GM18498 (cell line): Measurements from ENCODE around the gene BBLN.
A peak's percentile ranks its signal among the peaks of the same experiment; 100 is the strongest.
"Not testable (repeated sequence)": the region's sequence is repeated elsewhere in the genome, so short reads cannot be mapped to it uniquely, and the experiment has no call there.

Source experiments
- ATAC-seq: cut with Tn5 transposase; IDR thresholded peaks from one replicate; pipeline ENCODE4 v1.9.1; 2021; ENCODE audit warnings: mild to moderate bottlenecking, moderate library complexity; ENCODE audit not compliant: unreplicated experiment

BBLN gene

DNA sequence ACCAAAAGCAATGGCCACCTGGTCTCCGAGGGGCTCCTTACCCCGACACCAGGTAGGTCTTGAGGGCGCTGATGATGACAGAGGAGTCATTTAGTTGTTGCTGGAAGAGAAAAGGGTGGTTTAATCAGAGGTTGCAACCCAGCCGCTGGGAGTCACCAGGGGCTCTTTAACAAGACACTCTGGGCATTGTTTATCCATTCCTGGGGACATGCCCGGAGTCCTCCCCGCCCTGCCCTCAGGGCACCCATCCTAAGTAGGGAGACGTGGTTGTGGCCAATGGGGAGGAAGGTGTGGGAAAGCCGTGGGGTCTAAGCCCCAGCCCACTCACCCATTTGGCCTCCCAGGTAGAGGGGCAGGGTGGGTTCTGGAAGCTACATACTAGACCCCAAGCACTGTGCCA lies 35.6 kb upstream of the BBLN start:
- ATAC-seq = no peak

DNA sequence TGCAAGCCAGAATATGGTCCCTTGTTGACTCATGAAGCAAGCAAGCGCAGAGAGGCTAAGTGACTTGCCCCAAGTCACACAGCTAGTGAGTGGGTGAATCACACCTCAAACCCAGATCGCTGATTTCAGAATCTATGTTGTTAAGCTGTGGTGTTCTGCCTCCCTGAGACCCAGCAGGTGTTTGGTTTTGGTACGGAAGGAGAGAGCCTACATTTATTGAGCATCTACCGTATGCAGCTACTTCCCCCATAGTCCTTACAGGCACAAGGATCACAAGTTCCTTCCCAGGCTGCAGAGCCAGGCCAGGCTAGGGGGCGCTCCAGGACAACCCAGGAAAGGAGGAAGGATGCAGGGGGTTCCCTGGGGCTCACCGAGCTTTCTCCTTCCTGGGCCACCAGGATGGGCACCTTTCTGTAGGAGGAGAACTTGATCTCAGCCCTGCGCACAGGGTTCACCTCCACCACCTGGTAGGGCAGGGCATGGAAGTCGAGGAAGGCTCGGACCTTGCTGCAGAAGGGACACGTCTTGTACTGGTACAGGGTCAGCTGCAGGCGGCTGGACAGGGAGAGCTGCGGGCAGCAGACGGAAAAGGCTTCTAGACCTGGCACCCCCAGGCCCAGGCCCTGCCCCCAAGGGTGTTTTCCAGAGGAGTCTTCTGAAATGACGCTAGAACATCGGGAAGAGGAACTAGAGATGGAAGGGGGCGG lies 35.0 kb upstream of the BBLN start:
- ATAC-seq = no peak

DNA sequence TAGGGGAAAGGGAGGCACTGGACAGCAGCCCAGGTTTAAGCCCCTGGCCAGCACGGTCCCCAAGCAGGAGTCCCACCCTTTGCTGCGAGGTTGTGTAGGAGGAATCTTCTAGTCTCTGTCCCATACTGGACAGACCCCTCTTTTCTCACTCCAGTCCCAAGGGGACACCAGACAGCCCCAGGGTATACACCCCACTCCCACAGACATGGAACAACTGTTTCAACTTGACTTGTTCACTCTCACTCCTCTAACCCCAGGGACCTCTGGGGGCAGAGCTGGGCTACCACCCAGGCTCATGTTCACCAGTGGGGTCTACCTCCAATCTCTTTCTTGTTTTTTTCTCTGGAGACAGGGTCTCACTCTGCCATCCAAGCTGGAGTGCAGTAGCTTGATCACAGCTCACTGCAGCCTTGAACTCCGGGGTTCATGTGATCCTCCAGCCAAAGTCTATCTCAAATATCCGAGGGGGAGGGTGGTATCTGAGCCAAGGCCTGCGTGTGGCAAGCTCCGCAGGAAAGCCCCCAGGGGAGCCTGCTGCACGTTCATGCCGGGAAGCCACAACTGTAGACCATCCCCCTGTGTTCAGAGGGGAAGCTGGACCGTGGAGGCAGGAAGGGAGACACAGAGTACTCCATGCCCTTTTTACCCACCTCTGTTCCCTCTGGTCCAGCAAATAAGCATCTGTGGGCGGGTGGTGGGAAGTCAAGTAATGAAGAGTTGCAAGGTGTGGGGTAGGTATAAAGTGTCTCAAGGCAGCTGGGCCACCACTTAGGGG lies 34.3 kb upstream of the BBLN start:
- no peak for ATAC-seq

DNA sequence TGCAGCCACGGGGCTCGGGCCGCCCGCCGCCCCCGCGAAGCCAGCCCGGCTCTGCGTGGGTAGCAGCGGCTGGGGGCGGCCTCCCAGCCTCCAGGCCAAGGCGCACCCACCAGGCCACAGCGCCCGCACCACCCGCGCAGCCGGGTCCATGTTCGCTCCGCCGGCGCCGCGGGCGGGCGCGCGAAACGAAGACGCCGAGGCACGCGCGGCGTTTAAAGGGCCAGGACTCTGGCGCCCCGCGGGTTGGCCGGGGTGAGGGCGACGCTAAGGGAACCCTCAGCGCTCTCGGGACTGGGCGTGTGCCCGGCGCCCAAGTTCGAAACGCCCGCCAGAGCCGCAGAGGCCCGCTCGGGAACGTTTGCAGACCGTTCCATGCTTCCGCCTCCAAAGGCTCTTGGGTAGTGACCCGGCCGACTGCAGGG lies 32.5 kb upstream of the BBLN start, which contains the start of gene PTGES2:
Gene PTGES2, minus strand, starts transcription at position 162 of the 422 bp plus-strand sequence. Its CDS starts 12 bp downstream, at position 150.
- ATAC-seq = peak; percentile 70

DNA sequence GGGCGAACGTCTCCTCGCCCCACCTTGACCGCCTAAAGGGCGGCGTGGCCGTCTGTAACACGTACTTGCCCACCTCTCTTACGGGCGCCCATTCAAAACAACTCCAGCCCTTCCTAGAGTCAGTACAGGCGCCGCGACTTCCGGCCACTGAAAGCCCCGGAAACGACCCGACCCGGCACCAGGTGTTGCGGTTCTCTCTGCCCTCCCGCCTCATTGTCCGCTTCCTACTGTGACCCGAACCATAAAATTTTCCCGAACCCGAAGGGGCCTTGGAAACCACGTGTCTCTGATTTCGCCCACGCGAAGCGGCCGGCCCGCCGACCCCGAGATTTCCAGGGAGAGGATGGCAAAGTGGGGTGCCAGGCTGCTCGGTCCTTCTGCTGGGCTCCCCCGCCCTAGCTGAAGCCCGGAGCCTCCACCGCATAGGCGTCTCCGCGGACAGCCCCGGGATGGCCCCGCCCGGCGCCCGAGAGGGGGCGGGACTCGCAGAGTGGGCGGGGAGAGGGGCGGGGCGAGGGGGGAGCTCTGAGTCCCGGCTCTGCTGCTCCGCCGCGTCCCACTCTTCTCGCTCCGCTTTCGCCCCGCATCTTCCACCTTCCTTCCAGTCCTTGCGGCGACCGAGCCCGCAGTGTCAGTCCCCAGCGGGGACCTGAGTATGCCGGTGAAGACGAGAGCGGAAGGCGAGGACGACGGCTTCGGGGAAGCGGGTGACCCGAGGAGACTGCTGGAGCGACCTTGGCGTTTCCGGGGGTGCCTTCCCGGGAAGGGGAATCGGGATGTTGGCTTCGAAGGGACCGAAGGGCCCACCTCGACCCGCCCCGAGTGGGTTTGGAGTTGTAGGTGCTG lies 31.9 kb upstream of the BBLN start:
- peak; percentile 73 for ATAC-seq

DNA sequence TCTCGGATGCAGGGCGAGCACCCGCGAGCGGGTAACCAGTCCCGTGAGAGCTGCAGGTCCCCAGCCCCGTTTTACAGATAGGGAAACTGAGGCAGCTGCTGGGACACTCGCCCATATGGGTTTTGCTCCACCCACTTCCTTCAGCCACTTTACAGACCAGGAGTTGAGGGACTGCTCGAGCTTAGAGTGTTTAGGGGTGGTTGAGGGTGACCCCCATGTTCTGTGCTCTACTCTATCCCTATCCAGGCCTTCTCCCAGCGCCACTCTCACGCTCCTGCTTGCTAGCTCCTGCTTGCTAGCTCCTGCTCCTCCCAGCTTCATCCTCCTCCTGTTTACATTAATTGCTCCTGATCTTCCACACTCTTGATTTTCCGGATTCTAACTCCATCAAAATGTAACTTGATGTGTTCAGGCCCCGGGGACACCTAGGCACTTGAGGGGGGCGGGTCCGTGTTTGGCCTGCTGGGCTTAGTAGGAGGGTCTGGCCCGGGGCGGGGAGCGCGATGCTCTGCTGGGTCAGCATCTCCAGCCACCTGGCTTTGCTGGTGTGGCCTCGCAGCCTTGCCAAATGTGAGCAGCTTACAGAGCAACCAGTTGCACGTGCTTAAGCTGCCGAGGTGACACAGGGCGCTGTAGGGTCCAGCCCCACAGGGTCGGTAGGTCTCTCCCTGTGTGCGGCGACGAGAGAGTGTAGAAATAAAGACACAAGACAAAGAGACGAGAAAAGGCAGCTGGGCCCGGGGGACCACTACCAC lies 31.1 kb upstream of the BBLN start:
- no peak for ATAC-seq

DNA sequence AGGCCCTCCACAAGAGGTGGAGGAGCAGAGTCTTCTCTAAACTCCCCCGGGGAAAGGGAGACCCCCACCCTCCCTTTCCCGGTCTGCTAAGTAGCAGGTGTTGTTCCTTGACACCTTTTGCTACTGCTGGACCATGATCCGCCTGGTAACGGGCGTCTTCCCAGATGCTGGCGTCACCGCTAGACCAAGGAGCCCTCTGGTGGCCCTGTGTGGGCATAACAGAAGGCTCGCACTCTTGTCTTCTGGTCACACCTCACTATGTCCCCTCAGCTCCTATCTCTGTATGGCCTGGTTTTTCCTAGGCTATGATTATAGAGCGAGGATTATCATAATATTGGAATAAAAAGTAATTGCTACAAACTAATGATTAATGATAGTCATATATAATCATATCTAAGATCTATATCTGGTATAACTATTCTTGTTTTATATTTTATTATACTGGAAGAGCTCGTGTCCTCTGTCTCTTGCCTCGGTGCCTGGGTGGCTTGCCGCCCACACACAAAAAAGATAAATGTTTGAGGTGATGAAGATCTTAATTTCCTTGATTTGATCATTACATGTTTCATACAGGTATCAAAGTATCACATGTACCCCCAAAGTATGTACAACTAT lies 30.0 kb upstream of the BBLN start:
- ATAC-seq = not testable (repeated sequence)

DNA sequence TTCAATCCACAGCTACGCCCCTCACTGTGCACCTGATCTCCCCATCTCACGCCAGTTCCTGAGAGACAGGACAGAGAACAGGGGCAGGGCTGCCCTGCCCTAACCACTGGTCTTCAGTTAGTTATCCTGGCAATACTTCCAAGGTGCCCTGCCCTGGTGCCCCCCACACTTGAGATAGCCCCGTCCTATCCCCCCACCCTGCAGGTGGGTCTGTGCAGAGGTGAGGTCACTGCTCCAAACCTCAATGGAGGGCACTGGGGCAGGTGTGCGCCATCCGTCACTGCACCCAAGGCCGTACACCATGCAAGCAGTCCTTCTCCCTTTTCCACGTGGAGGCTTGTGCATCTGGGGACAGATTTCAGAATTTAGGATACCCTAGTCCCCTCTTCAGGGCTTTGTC lies 29.4 kb upstream of the BBLN start:
- ATAC-seq = not testable (repeated sequence)

DNA sequence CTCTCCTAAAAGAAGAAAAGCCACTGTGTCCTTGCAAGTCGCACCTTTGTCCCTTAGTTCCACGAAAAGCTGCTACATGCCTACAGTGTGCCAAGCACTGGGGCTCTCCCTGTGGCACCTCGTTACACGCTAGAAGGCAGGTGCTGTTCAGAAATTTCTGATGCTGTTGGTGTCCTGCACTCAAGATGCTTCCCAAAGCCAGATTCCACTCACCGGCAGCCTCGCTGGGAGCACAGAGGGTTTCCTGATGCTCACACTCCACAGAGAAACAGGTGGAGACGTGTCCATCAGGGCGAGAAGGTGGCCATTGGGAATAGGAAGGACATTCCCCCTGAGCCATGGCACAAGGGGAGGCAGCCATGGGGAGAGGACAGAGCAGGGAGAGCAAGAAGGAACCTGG lies 28.7 kb upstream of the BBLN start:
- ATAC-seq = not testable (repeated sequence)

DNA sequence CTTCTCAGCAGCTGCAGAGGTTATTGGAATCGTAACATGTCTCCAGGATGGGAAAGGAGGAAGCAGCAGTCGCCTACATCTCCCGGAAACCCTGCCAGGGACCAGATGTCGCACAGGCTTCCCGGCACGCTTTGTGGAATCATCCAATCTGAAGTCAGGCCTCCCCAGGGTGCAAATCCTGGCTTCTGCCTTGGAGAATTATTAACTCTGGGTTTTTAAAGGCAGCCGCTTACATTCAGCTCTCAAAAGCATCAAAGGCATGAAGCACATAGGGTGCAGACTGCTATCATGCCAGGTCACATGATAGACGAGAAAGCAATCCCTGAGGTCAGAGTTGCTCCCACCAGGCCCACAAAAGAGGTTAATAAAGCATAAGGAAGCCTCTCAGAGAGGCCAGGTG lies 27.9 kb upstream of the BBLN start:
- not testable (repeated sequence) for ATAC-seq

DNA sequence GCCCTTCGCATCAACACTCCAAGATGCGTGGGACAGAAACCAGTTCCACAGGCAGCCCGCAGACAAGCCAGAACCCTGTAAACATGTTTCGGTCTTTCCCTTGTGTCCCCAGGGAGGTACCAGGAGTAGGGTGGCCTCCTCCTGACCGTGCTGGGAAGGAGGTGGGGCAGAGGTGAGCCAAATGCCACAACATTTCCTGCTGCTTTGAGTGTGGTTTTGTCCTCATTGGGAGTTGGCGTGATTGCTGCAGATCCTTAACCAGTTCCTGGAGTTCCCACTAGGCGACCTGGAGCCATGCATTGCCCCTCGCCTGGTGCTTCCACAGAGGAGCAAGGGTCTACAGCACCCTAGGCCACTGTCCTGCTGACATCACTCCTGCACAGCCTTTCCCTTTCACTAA lies 24.5 kb upstream of the BBLN start:
- not testable (repeated sequence) for ATAC-seq

DNA sequence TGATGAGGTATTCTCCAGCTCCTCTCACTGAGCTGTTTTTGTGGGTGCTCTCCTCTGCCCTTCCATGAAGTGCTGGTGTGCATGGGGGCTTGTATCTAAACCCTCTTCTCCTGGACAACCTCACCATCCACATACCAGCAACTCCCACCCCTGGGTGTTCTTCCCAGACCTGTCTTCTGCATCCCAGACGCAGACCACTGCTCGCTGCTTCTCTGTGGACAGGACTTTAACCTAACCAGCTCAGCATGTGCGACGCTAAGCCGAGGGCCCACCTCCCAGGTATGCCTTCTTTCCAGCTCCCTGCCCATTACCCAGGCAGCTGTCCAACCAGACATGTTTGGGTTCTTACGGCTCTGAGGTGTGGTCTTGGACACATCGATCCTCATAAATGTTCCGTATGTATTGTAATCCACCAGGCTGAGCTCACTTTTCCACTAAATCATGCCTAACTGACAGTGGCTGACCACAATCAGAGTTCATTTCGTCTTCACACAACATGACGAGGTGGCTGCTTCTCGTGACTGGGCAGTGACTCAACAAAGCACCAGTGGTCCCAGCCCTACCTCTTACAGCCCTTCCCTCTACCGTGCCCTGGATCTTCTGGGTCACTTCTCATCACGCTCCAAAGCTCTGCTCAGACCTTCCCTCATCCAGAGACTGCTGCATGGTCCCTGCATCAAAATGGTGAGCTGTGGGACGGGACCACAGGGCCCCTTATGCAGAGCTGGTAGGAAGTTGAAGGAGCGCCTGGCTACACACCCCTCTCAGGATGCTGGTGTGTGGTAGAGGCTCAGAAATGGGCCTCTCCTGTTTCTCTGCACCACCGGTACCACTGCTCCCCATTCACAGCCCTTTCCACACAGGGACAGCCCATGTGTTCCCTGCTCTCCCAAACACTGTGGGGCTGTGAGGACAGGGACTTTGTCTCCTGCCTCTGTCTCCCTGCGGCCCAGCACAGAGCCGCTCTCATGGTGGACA lies 23.0 kb upstream of the BBLN start:
- no peak for ATAC-seq

DNA sequence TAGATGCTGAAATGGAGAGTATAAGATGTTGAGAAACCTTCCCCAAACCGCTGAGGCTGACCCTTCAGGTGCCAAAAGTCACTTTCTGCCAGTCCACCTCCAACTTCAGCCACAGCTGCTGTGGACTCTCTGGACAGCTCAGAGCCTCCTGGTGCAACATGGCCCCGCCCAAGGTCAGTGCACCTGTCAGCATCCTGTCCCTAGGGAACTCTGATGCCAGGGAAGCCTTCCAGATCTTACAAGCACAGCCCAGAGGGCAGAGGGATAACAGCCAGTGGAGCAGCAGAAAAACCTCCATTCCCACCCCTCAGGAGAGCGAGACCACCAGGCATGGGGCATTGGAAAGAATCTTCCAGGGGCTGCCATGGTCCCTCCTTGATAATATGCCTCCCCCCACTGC lies 22.1 kb upstream of the BBLN start:
- ATAC-seq = no peak

DNA sequence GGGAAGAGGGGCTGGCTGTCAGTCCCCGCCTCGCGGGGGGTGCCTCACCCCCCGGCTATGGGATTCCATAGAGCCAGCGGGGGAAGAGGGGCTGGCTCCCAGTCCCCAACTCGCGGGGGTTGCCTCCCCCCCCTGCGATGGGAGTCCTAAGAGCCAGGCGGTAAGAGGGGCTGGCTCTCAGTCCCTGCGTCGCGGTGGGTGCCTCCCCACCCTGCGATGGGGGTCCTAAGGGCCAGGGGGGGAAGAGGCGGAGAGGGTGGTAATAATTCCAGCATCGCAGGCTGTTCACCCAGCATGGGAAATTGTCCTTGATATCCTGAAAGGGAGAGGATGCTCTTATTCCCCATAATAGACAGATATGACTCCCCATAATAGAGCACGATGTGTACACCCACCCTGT lies 20.4 kb upstream of the BBLN start:
- no peak for ATAC-seq

DNA sequence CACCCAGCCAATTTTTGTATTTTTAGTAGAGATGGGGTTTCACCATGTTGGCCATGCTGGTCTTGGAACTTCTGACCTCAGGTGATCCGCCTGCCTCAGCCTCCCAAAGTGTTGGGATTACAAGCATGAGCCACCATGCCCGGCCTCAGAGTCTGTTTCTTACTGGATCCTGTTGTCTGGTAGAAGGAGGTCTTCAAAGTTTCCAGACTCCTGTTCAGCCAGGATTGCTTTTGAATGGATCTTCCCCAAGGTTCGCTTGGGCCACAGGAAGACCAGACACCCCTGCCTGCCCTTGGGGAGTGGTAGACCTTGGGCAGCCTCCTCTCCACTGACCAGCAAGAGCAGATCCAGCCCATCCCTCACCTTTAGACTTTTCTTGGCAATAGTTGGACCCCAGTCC lies 18.5 kb upstream of the BBLN start:
- ATAC-seq = no peak

DNA sequence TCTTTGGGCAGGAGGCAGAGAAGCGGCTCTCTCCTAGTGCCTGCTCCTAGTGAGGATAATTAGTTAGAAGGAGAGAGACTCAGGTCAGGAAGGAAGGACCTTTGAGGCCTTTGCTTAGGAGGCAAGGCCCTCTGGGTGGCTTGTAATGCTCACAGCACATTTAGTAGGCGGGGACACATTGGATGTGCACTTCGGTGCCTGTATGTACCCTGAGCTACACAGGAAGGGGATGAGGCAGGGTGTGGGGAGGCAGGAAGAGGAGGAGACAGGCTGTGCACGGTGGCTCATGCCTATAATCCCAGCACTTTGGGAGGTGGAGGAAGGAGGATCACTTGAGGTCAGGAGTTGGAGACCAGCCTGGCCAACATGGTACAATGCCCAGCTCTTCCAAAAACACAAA lies 18.0 kb upstream of the BBLN start:
- ATAC-seq = no peak

DNA sequence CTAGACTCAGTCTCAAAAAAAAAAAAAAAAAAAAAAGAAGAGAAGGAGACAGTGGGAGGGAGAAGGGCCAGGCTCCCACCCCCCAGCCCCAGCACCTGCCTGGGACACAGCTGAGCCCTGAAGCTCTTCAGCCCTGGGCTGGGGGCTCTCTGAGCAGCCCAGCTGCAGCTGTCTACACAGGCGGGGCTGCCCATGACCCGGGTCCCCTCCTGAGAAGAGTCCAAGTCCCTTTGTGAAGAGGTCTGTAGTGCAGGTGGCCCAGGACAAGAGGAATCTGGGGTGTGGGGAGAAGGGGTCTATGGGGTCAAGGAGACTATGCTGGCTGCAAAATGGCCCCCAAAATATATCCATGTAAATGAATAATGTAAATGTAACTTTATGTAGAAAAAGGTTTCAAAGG lies 17.5 kb upstream of the BBLN start:
- no peak for ATAC-seq

DNA sequence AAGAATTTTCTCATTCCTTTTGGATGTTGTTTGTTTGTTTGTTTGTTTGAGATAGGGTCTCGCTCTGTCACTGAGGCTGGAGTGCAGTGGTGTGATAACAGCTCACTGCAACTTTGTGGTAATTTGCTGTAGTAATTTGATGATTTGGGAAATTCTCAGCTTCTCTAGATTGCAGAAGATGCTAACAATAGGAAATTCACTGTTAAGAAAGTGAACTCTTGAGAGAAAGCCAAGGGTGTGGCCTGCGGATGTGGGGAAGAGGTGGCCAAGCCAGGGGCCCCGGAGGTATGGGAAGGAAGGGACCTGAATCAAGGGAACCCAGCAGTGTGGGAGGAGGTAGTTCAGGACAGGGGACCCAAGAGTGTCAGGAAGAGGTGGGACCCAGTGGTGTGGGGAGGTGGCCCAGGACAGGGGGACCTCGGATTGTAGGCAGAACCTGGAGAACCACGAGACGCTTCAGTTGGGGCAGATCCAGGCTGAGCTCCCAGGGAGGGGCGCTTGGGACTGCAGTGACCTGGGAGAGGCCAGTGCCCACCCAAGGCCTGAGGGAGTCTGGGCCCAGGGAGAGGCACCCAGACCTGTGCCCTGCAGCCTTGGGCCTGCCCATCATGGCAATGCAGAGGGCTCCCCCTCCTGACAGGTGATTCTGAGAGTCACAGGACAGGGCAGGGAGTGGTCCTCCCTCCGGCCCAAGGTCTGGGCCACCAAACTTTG lies 16.4 kb upstream of the BBLN start:
- no peak for ATAC-seq
